ENCODE results near the gene LRSAM1. TPM values are rescaled to one million over a fixed set of nuclear protein-coding genes. Genes with fewer than 3 reads are reported as not detected.

LRSAM1 gene
- total RNA-seq, 1 experiment from 2014 or later, result 13.0 TPM

DNA sequence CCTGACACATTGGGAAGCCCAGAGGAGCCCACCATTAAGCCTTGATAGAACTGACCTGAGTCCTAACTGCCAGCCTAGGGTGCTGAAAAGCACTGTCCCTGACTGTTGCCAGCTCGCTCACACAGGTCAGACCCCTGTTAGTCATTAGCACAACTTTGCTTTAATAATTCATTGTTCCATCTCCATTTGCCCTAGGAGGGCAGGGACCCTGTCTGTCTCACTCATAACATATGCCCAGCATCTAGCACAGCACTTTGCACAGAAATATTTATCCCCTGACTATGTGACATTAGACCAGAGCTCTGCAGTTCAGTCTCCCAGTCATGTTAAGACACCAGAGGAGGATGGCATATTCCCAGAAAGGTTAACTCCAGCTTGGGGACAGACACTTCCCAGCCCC lies 99.0 kb downstream of the LRSAM1 start:
- DNase-seq (ENCODE audit: low read depth), result no peak

DNA sequence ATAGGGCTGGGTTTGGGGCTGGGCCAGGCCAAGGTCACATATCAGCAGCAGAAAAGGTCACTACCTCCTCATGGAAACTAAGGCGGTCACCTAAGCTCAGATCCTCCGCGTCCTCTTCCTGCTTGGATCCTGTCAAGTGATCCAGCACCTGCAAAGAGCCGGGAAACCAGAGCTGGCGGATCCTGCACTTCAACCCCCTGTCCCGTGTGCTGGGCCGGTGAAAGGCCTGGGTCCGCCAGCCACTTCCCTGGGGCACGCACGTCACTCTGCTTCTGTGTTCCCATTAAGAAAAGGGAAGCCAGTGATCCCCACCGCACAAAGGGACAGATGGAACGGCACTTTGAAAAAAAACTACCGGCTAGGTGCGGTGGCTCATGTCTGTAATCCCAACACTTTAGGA lies 99.4 kb downstream of the LRSAM1 start:
- DNase-seq (ENCODE audit: low read depth), result no peak

Small RNA genes within 50 kb of the gene (small RNA-seq; reads per million reads assigned to genes)
- gene RF00019 (not detected), gene SNORA65 (763 reads per million, percentile 98 among the genes with 10 or more reads in this experiment)

Other genes starting within 250 kb of the LRSAM1 start
- 1.2 and 1.5 TPM in 2 replicates for gene GARNL3, start 186.7 kb upstream of the LRSAM1 start, total RNA-seq (2014; rRNA removed; shearing (Covaris generic))
- 5.1 and 8.9 TPM in 2 replicates for gene SLC2A8, start 54.3 kb upstream of the LRSAM1 start, total RNA-seq (2014; rRNA removed; shearing (Covaris generic))
- 9.8 and 10.9 TPM in 2 replicates for gene ZNF79, start 27.1 kb upstream of the LRSAM1 start, total RNA-seq (2014; rRNA removed; shearing (Covaris generic))
- gene RPL12, start 104 bp upstream of the LRSAM1 start, total RNA-seq (2014; rRNA removed; shearing (Covaris generic)), result 1,981 and 2,351 TPM in 2 replicates
- 9.6 and 10.4 TPM in 2 replicates for gene STXBP1, start 160.8 kb downstream of the LRSAM1 start, total RNA-seq (2014; rRNA removed; shearing (Covaris generic))

Measured in HT1080 (cell line).